BLaER1 treated with 17β-estradiol and CSF1 and Interleukin-3, amounts not matched to agents 10 nM and 100 nM (cell line): Measurements from ENCODE around the gene PRKAG1.
A peak's percentile ranks its signal among the peaks of the same experiment; 100 is the strongest.

Experiments
- H3K27ac ChIP-seq, 11 experiments: shearing (Covaris generic); formaldehyde crosslinking; 2 replicates each; pipeline ENCODE4 v1.8.1; 2022
- H3K27me3 ChIP-seq, 11 experiments: shearing (Covaris generic); formaldehyde crosslinking; 2 replicates each; pipeline ENCODE4 v1.8.1; 2022
- H3K36me3 ChIP-seq, 11 experiments: shearing (Covaris generic); formaldehyde crosslinking; 2 replicates each; pipeline ENCODE4 v1.8.1; 2022
- H3K4me1 ChIP-seq, 10 experiments: shearing (Covaris generic); formaldehyde crosslinking; 2 replicates each; pipeline ENCODE4 v1.8.1; 2022
- H3K4me2 ChIP-seq, 11 experiments: shearing (Covaris generic); formaldehyde crosslinking; 2 replicates each; pipeline ENCODE4 v1.8.1; 2022
- H3K4me3 ChIP-seq, 10 experiments: shearing (Covaris generic); formaldehyde crosslinking; 2 replicates each; pipeline ENCODE4 v1.8.1; 2022
- H3K9ac ChIP-seq, 11 experiments: shearing (Covaris generic); formaldehyde crosslinking; 2 replicates each; pipeline ENCODE4 v1.8.1; 2022
- H3K9me3 ChIP-seq, 11 experiments: shearing (Covaris generic); formaldehyde crosslinking; replicated peaks in 1 of 11; 2 replicates each; pipeline ENCODE4 v1.8.1; 2022
- H4K20me1 ChIP-seq, 11 experiments: shearing (Covaris generic); formaldehyde crosslinking; 2 replicates each; pipeline ENCODE4 v1.8.1; 2022
- Cebpa-rat ChIP-seq, 11 experiments: shearing (Covaris generic); IDR thresholded peaks; 2 replicates each; pipeline ENCODE4 v1.8.1; 2022

The PRKAG1 gene

GRCh38 chr12:49028666-49029275, 10.2 kb upstream of the PRKAG1 start:
- peaks cover 45 to 100% (median 90%) of the 10 kb centered on the region in 11 experiments for H4K20me1 ChIP-seq
- H3K36me3 ChIP-seq, result peaks cover 95 to 100% (median 99%) of the 10 kb centered on the region in 11 experiments
- peak overlapping the region in 1 of 11 experiments; percentile 4; a peak in 1 of 22 replicates for H3K9ac ChIP-seq

GRCh38 chr12:49027846-49028555, 9.4 kb upstream of the PRKAG1 start:
- Histone ChIP-seq H3K36me3 (peaks cover 95 to 100% (median 99%) of the 10 kb centered on the region in 11 experiments), H3K9me3 (no peaks in the 10 kb centered on the region), H4K20me1 (peaks cover 38 to 100% (median 88%) of the 10 kb centered on the region in 11 experiments), H3K9ac (peak overlapping the region in 1 of 11 experiments; percentile 4; a peak in 1 of 22 replicates), H3K27ac (no peak overlapping the region), H3K4me2 (peak overlapping the region in 2 of 11 experiments; percentile 14 to 30; a peak in 3 of 22 replicates), H3K4me3 (no peak overlapping the region), H3K4me1 (peaks cover 0 to 20% (median 0%) of the 10 kb centered on the region in 10 experiments; a peak in 6 of 20 replicates), H3K27me3 (no peaks in the 10 kb centered on the region)
- TF ChIP-seq Cebpa-rat (IDR thresholded peaks at IDR 0.05), result no peak

More at GRCh38 chr12:49028666-49029275, 10.2 kb upstream of the PRKAG1 start:
- Histone ChIP-seq H3K9me3 (no peaks in the 10 kb centered on the region), H3K4me3 (no peak overlapping the region), H3K27ac (no peak overlapping the region), H3K4me2 (peak overlapping the region in 2 of 11 experiments; percentile 14 to 30; a peak in 4 of 22 replicates), H3K27me3 (no peaks in the 10 kb centered on the region), H3K4me1 (peaks cover 0 to 20% (median 0%) of the 10 kb centered on the region in 10 experiments; a peak in 6 of 20 replicates)
- TF ChIP-seq Cebpa-rat (IDR thresholded peaks at IDR 0.05), result no peak

GRCh38 chr12:49026678-49027480, 8.3 kb upstream of the PRKAG1 start:
- H3K36me3 ChIP-seq, result peaks cover 95 to 100% (median 99%) of the 10 kb centered on the region in 11 experiments
- H3K4me3 ChIP-seq, result no peak overlapping the region
- H3K4me2 ChIP-seq, result no peak overlapping the region
- no peak overlapping the region for H3K9ac ChIP-seq
- H4K20me1 ChIP-seq, result peaks cover 26 to 100% (median 79%) of the 10 kb centered on the region in 11 experiments
- no peak for TF ChIP-seq Cebpa-rat (IDR thresholded peaks at IDR 0.05)
- no peak overlapping the region for H3K27ac ChIP-seq
- H3K27me3 ChIP-seq, result no peaks in the 10 kb centered on the region
- peaks cover 0 to 20% (median 2%) of the 10 kb centered on the region in 10 experiments; a peak in 9 of 20 replicates for H3K4me1 ChIP-seq
- no peaks in the 10 kb centered on the region for H3K9me3 ChIP-seq

GRCh38 chr12:49026101-49026500, 7.5 kb upstream of the PRKAG1 start:
- peaks cover 0 to 27% (median 9%) of the 10 kb centered on the region in 10 experiments; a peak in 15 of 20 replicates for H3K4me1 ChIP-seq
- H3K4me2 ChIP-seq, result no peak overlapping the region
- H3K27me3 ChIP-seq, result no peaks in the 10 kb centered on the region
- peaks cover 23 to 92% (median 71%) of the 10 kb centered on the region in 11 experiments for H4K20me1 ChIP-seq
- H3K4me3 ChIP-seq, result no peak overlapping the region
- no peaks in the 10 kb centered on the region for H3K9me3 ChIP-seq
- H3K9ac ChIP-seq, result no peak overlapping the region
- H3K36me3 ChIP-seq, result peaks cover 95 to 100% (median 99%) of the 10 kb centered on the region in 11 experiments
- no peak overlapping the region for H3K27ac ChIP-seq
- TF ChIP-seq Cebpa-rat (IDR thresholded peaks at IDR 0.05), result no peak

GRCh38 chr12:49025463-49025862, 6.9 kb upstream of the PRKAG1 start:
- H3K27ac ChIP-seq, result no peak overlapping the region
- H4K20me1 ChIP-seq, result peaks cover 23 to 85% (median 65%) of the 10 kb centered on the region in 11 experiments; a peak in 21 of 22 replicates
- no peak overlapping the region for H3K4me3 ChIP-seq
- H3K4me2 ChIP-seq, result no peak overlapping the region
- H3K4me1 ChIP-seq, result peaks cover 4 to 34% (median 16%) of the 10 kb centered on the region in 10 experiments
- no peaks in the 10 kb centered on the region for H3K9me3 ChIP-seq
- H3K9ac ChIP-seq, result no peak overlapping the region
- TF ChIP-seq Cebpa-rat (IDR thresholded peaks at IDR 0.05), result no peak
- peaks cover 88 to 99% (median 97%) of the 10 kb centered on the region in 11 experiments for H3K36me3 ChIP-seq
- H3K27me3 ChIP-seq, result no peaks in the 10 kb centered on the region

GRCh38 chr12:49024543-49024942, 6.0 kb upstream of the PRKAG1 start:
- H3K36me3 ChIP-seq, result peaks cover 84 to 91% (median 89%) of the 10 kb centered on the region in 11 experiments
- H4K20me1 ChIP-seq, result peaks cover 23 to 76% (median 61%) of the 10 kb centered on the region in 11 experiments; a peak in 20 of 22 replicates
- no peak overlapping the region for H3K9ac ChIP-seq
- H3K27ac ChIP-seq, result no peak overlapping the region
- no peak overlapping the region for H3K4me3 ChIP-seq
- no peak for TF ChIP-seq Cebpa-rat (IDR thresholded peaks at IDR 0.05)
- H3K4me2 ChIP-seq, result no peak overlapping the region
- H3K4me1 ChIP-seq, result peaks cover 11 to 37% (median 21%) of the 10 kb centered on the region in 10 experiments
- H3K9me3 ChIP-seq, result no peaks in the 10 kb centered on the region
- no peaks in the 10 kb centered on the region for H3K27me3 ChIP-seq

GRCh38 chr12:49023812-49024211, 5.2 kb upstream of the PRKAG1 start:
- H3K4me1 ChIP-seq, result peaks cover 14 to 34% (median 25%) of the 10 kb centered on the region in 10 experiments
- H3K36me3 ChIP-seq, result peaks cover 77 to 83% (median 81%) of the 10 kb centered on the region in 11 experiments
- H3K9ac ChIP-seq, result no peak overlapping the region
- no peak overlapping the region for H3K4me2 ChIP-seq
- no peak overlapping the region; a peak in 1 of 22 replicates for H3K27ac ChIP-seq
- H3K9me3 ChIP-seq, result no peaks in the 10 kb centered on the region
- no peak overlapping the region for H3K4me3 ChIP-seq
- no peaks in the 10 kb centered on the region for H3K27me3 ChIP-seq
- no peak for TF ChIP-seq Cebpa-rat (IDR thresholded peaks at IDR 0.05)
- peaks cover 23 to 69% (median 56%) of the 10 kb centered on the region in 11 experiments; a peak in 20 of 22 replicates for H4K20me1 ChIP-seq

- Histone ChIP-seq H3K9me3 (no peaks in the 10 kb centered on the region), H4K20me1 (peaks cover 23 to 57% (median 46%) of the 10 kb centered on the region in 11 experiments; a peak in 20 of 22 replicates), H3K4me3 (no peak overlapping the region), H3K27me3 (no peaks in the 10 kb centered on the region), H3K4me1 (peaks cover 18 to 30% (median 24%) of the 10 kb centered on the region in 10 experiments), H3K27ac (peak overlapping the region in 2 of 11 experiments; percentile 2 to 12; a peak in 1 of 22 replicates), H3K9ac (peak overlapping the region in 1 of 11 experiments; percentile 26; a peak in 1 of 22 replicates), H3K36me3 (peaks cover 65 to 72% (median 70%) of the 10 kb centered on the region in 11 experiments), H3K4me2 (no peak overlapping the region)
- TF ChIP-seq Cebpa-rat (IDR thresholded peaks at IDR 0.05), result no peak
Observed at GRCh38 chr12:49022558-49023178, 4.1 kb upstream of the PRKAG1 start.
